CD4-positive, alpha-beta T cell treated with Interleukin-15 for 1 hour (primary cell): ENCODE measurements around the gene PCDH9.

Experiments used
- DNase-seq: peaks from one replicate; pipeline ENCODE4 v3.0.0-alpha.2; 2020

The PCDH9 gene

GRCh38 chr13:67078062-67078461 lies 152.1 kb downstream of the PCDH9 start:
- DNase-seq, result no peak

GRCh38 chr13:67077132-67077531 lies 153.0 kb downstream of the PCDH9 start:
- DNase-seq, result no peak

GRCh38 chr13:67076378-67076777 lies 153.8 kb downstream of the PCDH9 start:
- DNase-seq, result no peak

GRCh38 chr13:67075239-67075638 lies 154.9 kb downstream of the PCDH9 start:
- DNase-seq, result no peak

- DNase-seq, result no peak
These were observed 158.1 kb downstream of the PCDH9 start for GRCh38 chr13:67071918-67072598.

- no peak for DNase-seq
These were observed 159.8 kb downstream of the PCDH9 start for GRCh38 chr13:67070306-67070705.

GRCh38 chr13:67069117-67069767 lies 160.9 kb downstream of the PCDH9 start:
- DNase-seq, result no peak

- no peak for DNase-seq
These were observed 165.2 kb downstream of the PCDH9 start for GRCh38 chr13:67064920-67065319.

- DNase-seq, result no peak
These were observed 167.1 kb downstream of the PCDH9 start for GRCh38 chr13:67063036-67063435.

- no peak for DNase-seq
These were observed 168.0 kb downstream of the PCDH9 start for GRCh38 chr13:67062160-67062559.

- DNase-seq, result no peak
These were observed 168.4 kb downstream of the PCDH9 start for GRCh38 chr13:67061750-67062149.

- no peak for DNase-seq
These were observed 177.3 kb downstream of the PCDH9 start for GRCh38 chr13:67052550-67053490.

GRCh38 chr13:67049744-67050143 lies 180.4 kb downstream of the PCDH9 start:
- no peak for DNase-seq

GRCh38 chr13:67048821-67049150 lies 181.3 kb downstream of the PCDH9 start:
- DNase-seq, result no peak

- no peak for DNase-seq
These were observed 181.9 kb downstream of the PCDH9 start for GRCh38 chr13:67048084-67048820.

- DNase-seq, result no peak
These were observed 184.8 kb downstream of the PCDH9 start for GRCh38 chr13:67045357-67045756.

GRCh38 chr13:67043901-67044300 lies 186.2 kb downstream of the PCDH9 start:
- no peak for DNase-seq

- no peak for DNase-seq
These were observed 187.6 kb downstream of the PCDH9 start for GRCh38 chr13:67042556-67042955.

- DNase-seq, result no peak
These were observed 193.3 kb downstream of the PCDH9 start for GRCh38 chr13:67036699-67037457.

- DNase-seq, result no peak
These were observed 197.0 kb downstream of the PCDH9 start for GRCh38 chr13:67033170-67033569.

- DNase-seq, result no peak
These were observed 206.8 kb downstream of the PCDH9 start for GRCh38 chr13:67023130-67023876.

- no peak for DNase-seq
These were observed 211.4 kb downstream of the PCDH9 start for GRCh38 chr13:67018775-67019174.
